SK-MEL-5 (cell line): ENCODE data around the gene APBA2. TPM values are rescaled to one million over a fixed set of nuclear protein-coding genes. Genes with fewer than 3 reads are reported as not detected.
A peak's percentile ranks its signal among the peaks of the same experiment; 100 is the strongest.

Source experiments
- DNase-seq: peaks from one replicate; pipeline ENCODE4 v3.0.0-alpha.2; 2016; ENCODE audit warnings: low read depth, low spot score
- in situ Hi-C: cut with HindIII; loops from 2 replicates; pipeline ENCODE4 v1.10.0; 2016; ENCODE audit warnings: low sequenced_read_pairs, high pct_unique_total_duplicates, low pct_unique_long_range_greater_than_20kb
- total RNA-seq: library from RNA; depleted of rRNA; stranded (reverse); fragments of >200 nt; shearing (Covaris generic); gene quantifications from 2 replicates; pipeline ENCODE4 v1.2.3, GENCODE V29; 2014

Gene APBA2
- total RNA-seq, 1 experiment from 2014 or later = 24.6 TPM

GRCh38 chr15:29126208-29126536 is 240.4 kb downstream of the APBA2 start:
- no peak for DNase-seq
- in situ Hi-C loops = no loop called here

- in situ Hi-C loops = no loop called here
- DNase-seq = no peak
These were observed 241.2 kb downstream of the APBA2 start for GRCh38 chr15:29126821-29127461.

GRCh38 chr15:29127506-29128430 is 242.0 kb downstream of the APBA2 start:
- DNase-seq = peak; percentile 24
- in situ Hi-C loops = no loop called here

GRCh38 chr15:29128671-29129070 is 242.9 kb downstream of the APBA2 start:
- no peak for DNase-seq
- in situ Hi-C loops = no loop called here

GRCh38 chr15:29129221-29129620 is 243.4 kb downstream of the APBA2 start:
- in situ Hi-C loops = no loop called here
- no peak for DNase-seq

- in situ Hi-C loops = no loop called here
- DNase-seq = no peak
These were observed 244.2 kb downstream of the APBA2 start for GRCh38 chr15:29129926-29130325.

- DNase-seq = no peak
- in situ Hi-C loops = no loop called here
These were observed 244.7 kb downstream of the APBA2 start for GRCh38 chr15:29130476-29130875.

- in situ Hi-C loops = no loop called here
- DNase-seq = no peak
These were observed 245.4 kb downstream of the APBA2 start for GRCh38 chr15:29130951-29131839.

GRCh38 chr15:29131840-29132420 is 246.2 kb downstream of the APBA2 start:
- in situ Hi-C loops = no loop called here
- DNase-seq = no peak

GRCh38 chr15:29132735-29133181 is 247.0 kb downstream of the APBA2 start:
- in situ Hi-C loops = no loop called here
- no peak for DNase-seq

- DNase-seq = no peak
- in situ Hi-C loops = no loop called here
These were observed 247.5 kb downstream of the APBA2 start for GRCh38 chr15:29133321-29133720.

- in situ Hi-C loops = no loop called here
- DNase-seq = no peak
These were observed 248.0 kb downstream of the APBA2 start for GRCh38 chr15:29133791-29134190.

GRCh38 chr15:29134239-29134638 is 248.5 kb downstream of the APBA2 start:
- no peak for DNase-seq
- in situ Hi-C loops = no loop called here

- in situ Hi-C loops = no loop called here
- DNase-seq = no peak
These were observed 249.0 kb downstream of the APBA2 start for GRCh38 chr15:29134641-29135308.

GRCh38 chr15:29135309-29135657 is 249.5 kb downstream of the APBA2 start:
- in situ Hi-C loops = no loop called here
- DNase-seq = no peak

GRCh38 chr15:29135702-29136646 is 250.2 kb downstream of the APBA2 start:
- DNase-seq = no peak
- in situ Hi-C loops = no loop called here
